SK-N-SH (cell line): Measurements from ENCODE around the gene PCDHGC5. TPM values are rescaled to one million over a fixed set of nuclear protein-coding genes. Genes with fewer than 3 reads are reported as not detected.

ENCODE experiments used
- CTCF ChIA-PET: fragments of 300-600, 350-600 bp; formaldehyde crosslinking; extraction: SDS; loops from one replicate; lab custom pipeline; 2021; lab: Yijun Ruan, JAX
- POLR2A ChIA-PET: fragments of 350-600 bp; sonication (Branson Sonifier 250); formaldehyde crosslinking; extraction: SDS; loops from one replicate; lab custom pipeline; 2020; ENCODE audit warnings: antibody characterized with exemption, inconsistent platforms; lab: Yijun Ruan, JAX
- DNase-seq: peaks from one replicate; pipeline ENCODE4 v3.0.0; 2012
- H2AFZ ChIP-seq: fragments of 200-600 bp; sonication (generic); 2 replicates; pipeline ENCODE4 v1.8.1; 2016; ENCODE audit warnings: antibody characterized with exemption, mild to moderate bottlenecking, low read depth
- H3F3A ChIP-seq: fragments of 200-600 bp; sonication (generic); replicated peaks from 2 replicates; pipeline ENCODE3; 2016; ENCODE audit warnings: antibody characterized with exemption, mild to moderate bottlenecking; ENCODE audit not compliant: insufficient read depth
- H3K27ac ChIP-seq, 2 experiments: fragments of 200-500 bp in 1 of 2; fragments of 200-600 bp in 1 of 2; sonication (Bioruptor generic) in 1 of 2; sonication (generic), shearing (Covaris generic) in 1 of 2; 2 replicates each; pipeline versions ENCODE4 v1.5.1 to v1.6.1; 2014 to 2016; ENCODE audit warnings: low read depth in 2 of 2, inconsistent platforms in 1 of 2, low read length in 1 of 2, mild to moderate bottlenecking in 1 of 2, mixed read lengths in 1 of 2
- H3K27me3 ChIP-seq: fragments of 200-600 bp; sonication (generic), shearing (Covaris generic); 2 replicates; pipeline ENCODE4 v1.6.1; 2016; ENCODE audit warnings: mixed run types; ENCODE audit not compliant: insufficient read depth
- H3K36me3 ChIP-seq, 2 experiments: fragments of 200-500 bp in 1 of 2; fragments of 200-600 bp in 1 of 2; sonication (Bioruptor generic) in 1 of 2; sonication (generic) in 1 of 2; replicated peaks in 1 of 2; 2 replicates each; pipeline versions ENCODE3 to v1.5.1; 2014 to 2016; ENCODE audit warnings: low read length in 1 of 2, mild to moderate bottlenecking in 1 of 2; ENCODE audit not compliant: insufficient read depth in 2 of 2, control insufficient read depth in 1 of 2
- H3K4me1 ChIP-seq, 2 experiments: fragments of 200-500 bp in 1 of 2; fragments of 200-600 bp in 1 of 2; sonication (Bioruptor generic) in 1 of 2; sonication (generic), shearing (Covaris generic) in 1 of 2; 2 replicates each; pipeline versions ENCODE4 v1.5.1 to v1.6.1; 2014 to 2016; ENCODE audit warnings: low read depth in 1 of 2, low read length in 1 of 2, mixed run types in 1 of 2; ENCODE audit not compliant: insufficient read depth in 2 of 2, control insufficient read depth in 1 of 2
- H3K4me2 ChIP-seq: fragments of 200-600 bp; sonication (generic), shearing (Covaris generic); 2 replicates; pipeline ENCODE4 v1.6.1; 2017; ENCODE audit warnings: mixed run types
- H3K4me3 ChIP-seq, 2 experiments: fragments of 200-500 bp in 1 of 2; fragments of 200-600 bp in 1 of 2; sonication (Bioruptor generic) in 1 of 2; sonication (generic), shearing (Covaris generic) in 1 of 2; 2 replicates each; pipeline versions ENCODE4 v1.5.1 to v1.8.1; 2014 to 2016; ENCODE audit warnings: low read depth in 2 of 2, inconsistent platforms in 1 of 2, low read length in 1 of 2, mild to moderate bottlenecking in 1 of 2, mixed read lengths in 1 of 2, moderate library complexity in 1 of 2
- H3K79me2 ChIP-seq: fragments of 200-600 bp; sonication (generic); 2 replicates; pipeline ENCODE4 v1.8.1; 2017; ENCODE audit warnings: mild to moderate bottlenecking; ENCODE audit not compliant: insufficient read depth
- H3K9ac ChIP-seq: fragments of 200-600 bp; sonication (generic); 2 replicates; pipeline ENCODE4 v1.6.1; 2017; ENCODE audit warnings: mixed run types
- H3K9me2 ChIP-seq: fragments of 200-600 bp; sonication (generic); 2 replicates; pipeline ENCODE4 v1.6.1; 2017; ENCODE audit warnings: mixed run types
- H3K9me3 ChIP-seq: fragments of 200-600 bp; sonication (generic); 2 replicates; pipeline ENCODE4 v1.6.1; 2017; ENCODE audit warnings: mixed run types, mild to moderate bottlenecking, moderate library complexity
- H4K20me1 ChIP-seq: fragments of 200-600 bp; sonication (generic); 2 replicates; pipeline ENCODE4 v1.6.1; 2017; ENCODE audit warnings: mild to moderate bottlenecking, mixed run types; ENCODE audit not compliant: insufficient read depth
- CHD2 ChIP-seq: fragments of 150-350 bp; IDR thresholded peaks from 2 replicates; pipeline ENCODE4 v1.6.1; 2018; ENCODE audit warnings: low read length; ENCODE audit not compliant: partially characterized antibody
- ELF1 ChIP-seq: IDR thresholded peaks from 2 replicates; pipeline ENCODE4 v1.4.0; 2012
- EP300 ChIP-seq, 2 experiments: IDR thresholded peaks; 2 replicates each; pipeline versions ENCODE4 v1.4.0 to v1.6.1; 2012; ENCODE audit warnings: borderline replicate concordance in 1 of 2, low read depth in 1 of 2, low read length in 1 of 2
- FOXJ3 ChIP-seq: sonication (generic); formaldehyde crosslinking; IDR thresholded peaks from 2 replicates; pipeline ENCODE4 v1.5.1; 2020; ENCODE audit warnings: mild to moderate bottlenecking, missing genetic modification reagents
- FOXM1 ChIP-seq: IDR thresholded peaks from 2 replicates; pipeline ENCODE4 v1.4.0; 2012; ENCODE audit warnings: low read depth, mild to moderate bottlenecking
- GATA2 ChIP-seq: sonication (generic); formaldehyde crosslinking; IDR thresholded peaks from 2 replicates; pipeline ENCODE4 v1.5.0; 2020; ENCODE audit warnings: mild to moderate bottlenecking, missing genetic modification reagents
- MXI1 ChIP-seq: IDR thresholded peaks from 2 replicates; pipeline ENCODE4 v1.6.1; 2012; ENCODE audit warnings: mild to moderate bottlenecking, low read depth, low read length, improper control_type of control experiment
- RAD21 ChIP-seq: IDR thresholded peaks from 2 replicates; pipeline ENCODE4 v1.6.1; 2012; ENCODE audit warnings: mild to moderate bottlenecking, low read length
- RCOR1 ChIP-seq: fragments of 150-350 bp; IDR thresholded peaks from 2 replicates; pipeline ENCODE4 v1.6.1; 2017; ENCODE audit warnings: antibody characterized with exemption, low read length
- REST ChIP-seq: IDR thresholded peaks from 2 replicates; pipeline ENCODE4 v1.6.1; 2012; ENCODE audit warnings: mild to moderate bottlenecking, low read depth, low read length, moderate library complexity
- SIN3A ChIP-seq: IDR thresholded peaks from 2 replicates; pipeline ENCODE4 v1.6.1; 2012; ENCODE audit warnings: low read depth, mild to moderate bottlenecking, low read length, moderate library complexity, borderline replicate concordance
- TEAD4 ChIP-seq: IDR thresholded peaks from 2 replicates; pipeline ENCODE4 v1.4.0; 2012; ENCODE audit warnings: mild to moderate bottlenecking, borderline replicate concordance; ENCODE audit not compliant: insufficient read depth
- USF2 ChIP-seq: fragments of 150-350 bp; IDR thresholded peaks from 2 replicates; pipeline ENCODE4 v1.6.1; 2017; ENCODE audit warnings: antibody characterized with exemption, low read length, low read depth, borderline replicate concordance
- WGBS: methylation state at CpG from one replicate; pipeline ENCODE4 v1.1.6; 2017; ENCODE audit warnings: low lambda C conversion rate; 5-methylcytosine and 5-hydroxymethylcytosine counted together
- polyA plus RNA-seq, 3 experiments: library from polyadenylated mRNA; depleted of rRNA; stranded (reverse); fragments of >200 nt; gene quantifications; 2 replicates each; pipeline ENCODE4 v1.2.3, GENCODE V29; 2012

The PCDHGC5 gene
- polyA plus RNA-seq, 1 of the 3 experiments (the other 2 are of a cell fraction): 2.0 TPM

- Histone ChIP-seq H3K79me2 (peaks cover 11% of the 10 kb centered on the region; the same call in 1 of the 2 replicates), H3K4me3 (no peak overlapping the region), H3K9me3 (no peaks in the 10 kb centered on the region), H3K4me2 (peak overlapping the region; percentile 81; the same call in 1 of the 2 replicates), H3K36me3 (peaks cover 39 to 46% of the 10 kb centered on the region in 2 experiments), H4K20me1 (no peaks in the 10 kb centered on the region), H2AFZ (no peak overlapping the region), H3F3A (peaks cover 42% of the 10 kb centered on the region), H3K27ac (peak overlapping the region; percentile 99 to 100), H3K9ac (peak overlapping the region; percentile 80; the same call in 1 of the 2 replicates), H3K27me3 (no peaks in the 10 kb centered on the region), H3K4me1 (peaks cover 65 to 71% of the 10 kb centered on the region in 2 experiments), H3K9me2 (no peaks in the 10 kb centered on the region)
- ChIA-PET CTCF (interaction anchor here (0.6 to 10.1 kb wide), 13 partner anchors 9 to 306 kb away, joined by 3 to 113 read pairs (median 4); partner anchors contain the start of genes PCDHGA7, PCDHGB7, PCDHGC3 and PCDHGC4), POLR2A (interaction anchor here (1.2 to 2.8 kb wide), 6 partner anchors 8 to 43 kb away, joined by 3 to 16 read pairs (median 6); partner anchors contain the start of genes PCDHGC3 and PCDHGC4)
- TF ChIP-seq ELF1 (no peak), GATA2 (CRISPR knock-in tag) (no peak), FOXM1 (no peak), USF2 (no peak), REST (no peak), FOXJ3 (CRISPR knock-in tag) (no peak), SIN3A (no peak)
- 92% methylated on average over 3 of the region's 3 CpGs for WGBS
- DNase-seq: no peak
These were observed 26.3 kb downstream of the PCDHGC5 start for GRCh38 chr5:141515141-141515540.

- Histone ChIP-seq H3K27ac (peak overlapping the region; percentile 99 to 100; a peak in 3 of 4 replicates), H3K9me3 (no peaks in the 10 kb centered on the region), H3K4me2 (no peak overlapping the region), H3K79me2 (peaks cover 11% of the 10 kb centered on the region; the same call in 1 of the 2 replicates), H3K9ac (no peak overlapping the region; the same call in 1 of the 2 replicates), H3K27me3 (no peaks in the 10 kb centered on the region), H3K4me3 (no peak overlapping the region), H3K4me1 (peaks cover 71% of the 10 kb centered on the region in 2 experiments), H3K36me3 (peaks cover 31 to 40% of the 10 kb centered on the region in 2 experiments), H3F3A (peaks cover 46% of the 10 kb centered on the region), H2AFZ (no peak overlapping the region), H4K20me1 (no peaks in the 10 kb centered on the region), H3K9me2 (no peaks in the 10 kb centered on the region)
- ChIA-PET CTCF (interaction anchor here (1.2 to 10.1 kb wide), 9 partner anchors 8 to 307 kb away, joined by 3 to 113 read pairs (median 13); partner anchors contain the start of genes PCDHGA7, PCDHGB7, PCDHGC3 and PCDHGC4), POLR2A (interaction anchor here (1.2 to 2.8 kb wide), 4 partner anchors 31 to 42 kb away, joined by 3 to 16 read pairs (median 10); partner anchors contain the start of genes PCDHGC3 and PCDHGC4)
- no peak for DNase-seq
- no peak for TF ChIP-seq RAD21
- TF ChIP-seq MXI1: no peak
- no peak for TF ChIP-seq EP300 (IDR thresholded peaks at IDR 0.05; ENCODE audit: borderline replicate concordance in 1 of 2, low read depth in 1 of 2, low read length in 1 of 2)
- TF ChIP-seq TEAD4: no peak
- no peak for TF ChIP-seq CHD2
- no peak for TF ChIP-seq SIN3A
- no peak for TF ChIP-seq RCOR1
- 94% methylated on average over 3 of the region's 4 CpGs for WGBS
These were observed 27.2 kb downstream of the PCDHGC5 start for GRCh38 chr5:141515946-141516671.
